ENCODE data around the gene ACTR2.

- no peak for TF ChIP-seq POLR2A (IDR thresholded peaks at IDR 0.05)
- TF ChIP-seq, protein P1, sequence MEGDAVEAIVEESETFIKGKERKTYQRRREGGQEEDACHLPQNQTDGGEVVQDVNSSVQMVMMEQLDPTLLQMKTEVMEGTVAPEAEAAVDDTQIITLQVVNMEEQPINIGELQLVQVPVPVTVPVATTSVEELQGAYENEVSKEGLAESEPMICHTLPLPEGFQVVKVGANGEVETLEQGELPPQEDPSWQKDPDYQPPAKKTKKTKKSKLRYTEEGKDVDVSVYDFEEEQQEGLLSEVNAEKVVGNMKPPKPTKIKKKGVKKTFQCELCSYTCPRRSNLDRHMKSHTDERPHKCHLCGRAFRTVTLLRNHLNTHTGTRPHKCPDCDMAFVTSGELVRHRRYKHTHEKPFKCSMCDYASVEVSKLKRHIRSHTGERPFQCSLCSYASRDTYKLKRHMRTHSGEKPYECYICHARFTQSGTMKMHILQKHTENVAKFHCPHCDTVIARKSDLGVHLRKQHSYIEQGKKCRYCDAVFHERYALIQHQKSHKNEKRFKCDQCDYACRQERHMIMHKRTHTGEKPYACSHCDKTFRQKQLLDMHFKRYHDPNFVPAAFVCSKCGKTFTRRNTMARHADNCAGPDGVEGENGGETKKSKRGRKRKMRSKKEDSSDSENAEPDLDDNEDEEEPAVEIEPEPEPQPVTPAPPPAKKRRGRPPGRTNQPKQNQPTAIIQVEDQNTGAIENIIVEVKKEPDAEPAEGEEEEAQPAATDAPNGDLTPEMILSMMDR (IDR thresholded peaks at IDR 0.05) = no peak
Measured at GRCh38 chr2:65282477-65283053, 54.9 kb downstream of the ACTR2 start.
